Islet of Langerhans (tissue), 1 donor: ENCODE data around the gene CACNA2D4.

Experiments used
- FAIRE-seq: peaks from one replicate; lab custom pipeline; 2011; peaks lifted over from hg19 to GRCh38; lab: Jason Lieb, UNC

Gene CACNA2D4

GRCh38 chr12:1812650-1813302 is 105.7 kb downstream of the CACNA2D4 start:
- FAIRE-seq, result no peak

- FAIRE-seq, result no peak
These were observed 106.5 kb downstream of the CACNA2D4 start for GRCh38 chr12:1811948-1812291.

- FAIRE-seq, result no peak
These were observed 107.0 kb downstream of the CACNA2D4 start for GRCh38 chr12:1811281-1811947.

- no peak for FAIRE-seq
These were observed 107.5 kb downstream of the CACNA2D4 start for GRCh38 chr12:1810931-1811280.

GRCh38 chr12:1810201-1810930 is 108.1 kb downstream of the CACNA2D4 start:
- no peak for FAIRE-seq

- FAIRE-seq, result no peak
These were observed 108.8 kb downstream of the CACNA2D4 start for GRCh38 chr12:1809591-1810190.

GRCh38 chr12:1808798-1809480 is 109.5 kb downstream of the CACNA2D4 start:
- FAIRE-seq, result no peak

GRCh38 chr12:1808036-1808797 is 110.2 kb downstream of the CACNA2D4 start:
- no peak for FAIRE-seq

GRCh38 chr12:1807087-1807860 is 111.2 kb downstream of the CACNA2D4 start:
- FAIRE-seq, result no peak

GRCh38 chr12:1806301-1807086 is 112.0 kb downstream of the CACNA2D4 start:
- FAIRE-seq, result no peak

GRCh38 chr12:1805441-1806081 is 112.9 kb downstream of the CACNA2D4 start:
- FAIRE-seq, result no peak

GRCh38 chr12:1804545-1805332 is 113.7 kb downstream of the CACNA2D4 start:
- no peak for FAIRE-seq

- no peak for FAIRE-seq
These were observed 114.7 kb downstream of the CACNA2D4 start for GRCh38 chr12:1803736-1804135.

- no peak for FAIRE-seq
These were observed 117.0 kb downstream of the CACNA2D4 start for GRCh38 chr12:1801303-1801975.

GRCh38 chr12:1800401-1801302 is 117.8 kb downstream of the CACNA2D4 start:
- FAIRE-seq, result no peak

GRCh38 chr12:1799882-1800400 is 118.5 kb downstream of the CACNA2D4 start:
- no peak for FAIRE-seq
